Breast epithelium (tissue), 3 donors: ENCODE measurements around the gene MRPL44.

ENCODE experiments used
- CTCF ChIP-seq, 3 donors: fragments of 450-650 bp; IDR thresholded peaks; one replicate each; pipeline ENCODE4 v1.5.1; 2016 to 2017; ENCODE audit warnings: antibody characterized with exemption in 3 of 3, mild to moderate bottlenecking in 3 of 3, moderate library complexity in 3 of 3
- POLR2AphosphoS5 ChIP-seq, 3 donors: sonication (generic); formaldehyde crosslinking; IDR thresholded peaks; one replicate each; pipeline ENCODE4 v1.6.1; 2017; ENCODE audit warnings: antibody characterized with exemption in 3 of 3

GRCh38 chr2:223981241-223981640 is 24.0 kb downstream of the MRPL44 start:
- no peak for TF ChIP-seq POLR2AphosphoS5 (IDR thresholded peaks at IDR 0.05)
- TF ChIP-seq CTCF (IDR thresholded peaks at IDR 0.05): no peak
